PC-9 (cell line): ENCODE data around the gene ZNF618. TPM values are rescaled to one million over a fixed set of nuclear protein-coding genes. Genes with fewer than 3 reads are reported as not detected.

ENCODE experiments used
- BruUV-seq: library from RNA; stranded (reverse); fragments of 400-500 nt; replicated peaks from 2 replicates; lab custom pipeline; 2021; lab: Mats Ljungman, UMichigan
- CTCF ChIA-PET: fragments of 300-600 bp; sonication (Branson Sonifier 250); formaldehyde crosslinking; loops from one replicate; lab custom pipeline; 2022; ENCODE audit warnings: antibody characterized with exemption; lab: Charles Lee
- POLR2A ChIA-PET: fragments of 300-600 bp; sonication (Branson Sonifier 250); formaldehyde crosslinking; loops from one replicate; lab custom pipeline; 2022; ENCODE audit warnings: antibody characterized with exemption; ENCODE audit not compliant: unreplicated experiment; lab: Charles Lee
- DNase-seq, 2 experiments: peaks; one replicate each; pipeline versions ENCODE4 v3.0.0 to v3.0.0-alpha.2; 2015 to 2022; ENCODE audit warnings: mixed read lengths in 1 of 2
- H2AFZ ChIP-seq: fragments of 200-600 bp; sonication (generic); 2 replicates; pipeline ENCODE4 v1.8.1; 2017; ENCODE audit warnings: antibody characterized with exemption
- H3F3A ChIP-seq: fragments of 200-600 bp; sonication (generic); 2 replicates; pipeline ENCODE4 v1.8.1; 2017; ENCODE audit warnings: antibody characterized with exemption, mild to moderate bottlenecking, low read depth; ENCODE audit not compliant: insufficient read depth
- H3K27ac ChIP-seq: fragments of 200-600 bp; sonication (generic); 2 replicates; pipeline ENCODE4 v1.6.1; 2016; ENCODE audit warnings: mixed run types
- H3K27me3 ChIP-seq: fragments of 200-600 bp; sonication (generic); 2 replicates; pipeline ENCODE4 v1.6.1; 2016; ENCODE audit warnings: low read depth, mixed run types; ENCODE audit not compliant: insufficient read depth
- H3K36me3 ChIP-seq: fragments of 200-600 bp; sonication (generic); 2 replicates; pipeline ENCODE4 v1.6.1; 2016; ENCODE audit warnings: low read depth, mixed run types
- H3K4me1 ChIP-seq: fragments of 200-600 bp; sonication (generic); replicated peaks from 2 replicates; pipeline ENCODE4 v1.6.1; 2016; ENCODE audit warnings: mixed run types; ENCODE audit not compliant: insufficient read depth
- H3K4me2 ChIP-seq: fragments of 200-600 bp; sonication (generic); 2 replicates; pipeline ENCODE4 v1.6.1; 2017; ENCODE audit warnings: mixed run types
- H3K4me3 ChIP-seq: fragments of 200-600 bp; sonication (generic); 2 replicates; pipeline ENCODE4 v1.6.1; 2016; ENCODE audit warnings: mixed run types
- H3K79me2 ChIP-seq: fragments of 200-600 bp; sonication (generic); 2 replicates; pipeline ENCODE4 v1.6.1; 2017; ENCODE audit warnings: low read depth, mixed run types
- H3K9me2 ChIP-seq: fragments of 200-600 bp; sonication (generic); 2 replicates; pipeline ENCODE4 v1.8.1; 2017; ENCODE audit warnings: mild to moderate bottlenecking; ENCODE audit not compliant: insufficient read depth
- H3K9me3 ChIP-seq: fragments of 200-600 bp; sonication (generic); 2 replicates; pipeline ENCODE4 v1.8.1; 2016; ENCODE audit warnings: low read depth; ENCODE audit not compliant: insufficient read depth
- H4K20me1 ChIP-seq: fragments of 200-600 bp; sonication (generic); 2 replicates; pipeline ENCODE4 v1.8.1; 2017; ENCODE audit not compliant: insufficient read depth
- CTCF ChIP-seq: fragments of 200-600 bp; sonication (generic); conservative IDR thresholded peaks from 2 replicates; pipeline ENCODE4 v1.6.1; 2017; ENCODE audit warnings: mixed run types, antibody characterized with exemption, mild to moderate bottlenecking, moderate library complexity
- EZH2 ChIP-seq: fragments of 200-600 bp; sonication (generic); IDR thresholded peaks from 2 replicates; pipeline ENCODE4 v1.8.0; 2017; ENCODE audit warnings: antibody characterized with exemption, low read depth
- intact Hi-C: fragments of 100-400 bp; cut with micrococcal nuclease; formaldehyde crosslinking; loops from one replicate; pipeline ENCODE4 v1.10.0; 2022; ENCODE audit not compliant: unreplicated experiment
- total RNA-seq: library from RNA; stranded (reverse); gene quantifications from 2 replicates; pipeline ENCODE4 v1.2.3, GENCODE V29; 2021

The ZNF618 gene
- total RNA-seq, 1 experiment from 2014 or later: 0.20 TPM

- no peaks in the 10 kb centered on the region for H3K4me1 ChIP-seq
- peaks cover 43% of the 10 kb centered on the region for H3K27me3 ChIP-seq
- H4K20me1 ChIP-seq: no peaks in the 10 kb centered on the region
- ChIA-PET CTCF (no interaction called here), POLR2A (no interaction called here)
- no peak overlapping the region for H3K4me3 ChIP-seq
- H3K27ac ChIP-seq: no peak overlapping the region
- intact Hi-C loops: no loop called here
- no peak overlapping the region for H2AFZ ChIP-seq
- H3K9me2 ChIP-seq: no peaks in the 10 kb centered on the region
- H3K9me3 ChIP-seq: no peaks in the 10 kb centered on the region
- H3K79me2 ChIP-seq: no peaks in the 10 kb centered on the region
- DNase-seq: no peak
- BruUV-seq: no TSS peak
- H3K4me2 ChIP-seq: no peak overlapping the region
- H3K36me3 ChIP-seq: no peaks in the 10 kb centered on the region
- TF ChIP-seq CTCF: no peak
- no peaks in the 10 kb centered on the region for H3F3A ChIP-seq
Measured at GRCh38 chr9:113940077-113940476, 64.0 kb downstream of the ZNF618 start.

- Histone ChIP-seq H3K4me2 (no peak overlapping the region), H3F3A (no peaks in the 10 kb centered on the region), H3K4me3 (no peak overlapping the region), H4K20me1 (no peaks in the 10 kb centered on the region), H2AFZ (no peak overlapping the region), H3K9me2 (no peaks in the 10 kb centered on the region), H3K27me3 (peaks cover 45% of the 10 kb centered on the region), H3K4me1 (no peaks in the 10 kb centered on the region), H3K79me2 (no peaks in the 10 kb centered on the region), H3K9me3 (no peaks in the 10 kb centered on the region), H3K36me3 (no peaks in the 10 kb centered on the region), H3K27ac (no peak overlapping the region)
- ChIA-PET POLR2A (no interaction called here), CTCF (no interaction called here)
- BruUV-seq: no TSS peak
- intact Hi-C loops: no loop called here
- no peak for DNase-seq
- TF ChIP-seq CTCF: no peak
- TF ChIP-seq EZH2: no peak
Measured at GRCh38 chr9:113941056-113941455, 64.9 kb downstream of the ZNF618 start.

- peaks cover 47% of the 10 kb centered on the region for H3K27me3 ChIP-seq
- TF ChIP-seq CTCF (no peak), EZH2 (no peak)
- no peak overlapping the region for H3K27ac ChIP-seq
- no peak for DNase-seq
- no peak overlapping the region for H3K4me3 ChIP-seq
- no peaks in the 10 kb centered on the region for H3K9me3 ChIP-seq
- H2AFZ ChIP-seq: no peak overlapping the region
- intact Hi-C loops: no loop called here
- no peaks in the 10 kb centered on the region for H3K4me1 ChIP-seq
- ChIA-PET POLR2A (no interaction called here), CTCF (no interaction called here)
- H3K79me2 ChIP-seq: no peaks in the 10 kb centered on the region
- no peaks in the 10 kb centered on the region for H3K36me3 ChIP-seq
- no peaks in the 10 kb centered on the region for H3K9me2 ChIP-seq
- no peaks in the 10 kb centered on the region for H3F3A ChIP-seq
- H3K4me2 ChIP-seq: no peak overlapping the region
- no TSS peak for BruUV-seq
- H4K20me1 ChIP-seq: no peaks in the 10 kb centered on the region
Measured at GRCh38 chr9:113941526-113941925, 65.4 kb downstream of the ZNF618 start.
